ENCODE measurements around the gene CRACR2B.

CRACR2B gene

DNA sequence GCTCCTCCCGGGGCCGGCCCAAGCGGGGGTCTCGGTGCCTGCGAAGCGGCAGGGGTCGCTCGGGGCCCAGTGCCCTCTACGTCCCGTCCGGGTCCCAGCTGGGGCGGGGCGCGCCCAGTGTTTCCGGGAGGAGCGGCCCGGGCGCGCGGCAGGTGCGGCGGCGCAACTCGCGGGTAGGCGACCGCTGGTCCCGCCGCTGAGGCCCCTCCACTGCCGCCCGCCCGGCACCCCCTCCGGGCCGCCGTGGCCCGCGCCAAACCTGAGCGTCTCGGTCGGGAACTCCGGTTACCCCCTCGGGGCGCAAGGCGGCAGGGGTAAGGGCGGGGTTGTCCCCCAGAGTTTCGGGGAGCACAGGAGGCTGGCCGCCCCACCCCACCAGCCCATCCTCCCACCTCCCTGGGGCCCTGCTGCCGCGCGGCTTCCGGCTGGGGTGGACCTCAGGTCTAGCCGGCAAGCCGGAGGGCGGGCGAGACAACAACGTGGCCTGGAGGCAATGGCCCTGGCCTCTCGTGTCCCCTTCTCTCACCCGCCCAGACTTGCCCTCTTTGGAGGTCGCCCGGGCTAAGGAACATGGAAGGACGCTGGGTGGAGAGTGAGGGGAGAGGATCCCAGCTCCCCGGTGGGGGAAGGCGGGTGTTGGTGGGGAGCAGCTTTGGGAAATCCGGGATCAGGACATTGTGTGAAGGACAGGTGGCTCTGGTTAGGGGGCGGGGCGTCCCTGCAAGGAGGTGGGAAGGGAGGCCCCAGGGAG is 398 bp upstream of the CRACR2B start:
- DNase-seq (ENCODE audit: low read depth), result no peak

DNA sequence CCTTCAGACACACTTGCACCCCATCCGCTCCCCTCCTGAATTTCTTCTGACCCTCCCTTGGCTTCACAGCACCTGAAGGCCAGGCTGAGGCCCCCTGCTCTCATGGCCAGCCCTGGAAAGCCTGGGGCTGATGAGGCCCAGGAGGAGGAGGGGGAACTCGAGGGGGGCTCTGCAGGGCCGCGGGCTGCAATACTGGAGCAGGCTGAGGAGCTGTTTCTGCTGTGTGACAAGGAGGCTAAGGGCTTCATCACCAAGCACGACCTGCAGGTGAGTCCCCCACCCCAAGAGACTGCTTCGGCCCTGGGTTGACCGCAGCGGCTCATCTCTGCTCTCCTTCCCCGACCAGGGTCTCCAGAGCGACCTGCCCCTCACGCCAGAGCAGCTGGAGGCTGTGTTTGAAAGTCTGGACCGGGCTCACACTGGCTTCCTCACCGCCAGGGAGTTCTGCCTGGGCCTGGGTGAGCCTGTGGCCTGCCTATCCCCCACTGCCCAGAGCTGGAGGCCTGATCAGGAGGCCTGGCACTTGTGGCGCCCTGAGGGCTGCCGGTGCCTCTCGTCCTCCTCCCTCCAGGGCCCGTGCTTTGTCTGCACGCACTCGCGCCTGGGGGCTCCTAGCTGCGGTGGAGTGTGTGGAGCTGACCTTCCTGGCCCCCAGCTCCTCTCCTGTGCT is 922 bp downstream of the CRACR2B start:
- DNase-seq (ENCODE audit: low read depth), result no peak

DNA sequence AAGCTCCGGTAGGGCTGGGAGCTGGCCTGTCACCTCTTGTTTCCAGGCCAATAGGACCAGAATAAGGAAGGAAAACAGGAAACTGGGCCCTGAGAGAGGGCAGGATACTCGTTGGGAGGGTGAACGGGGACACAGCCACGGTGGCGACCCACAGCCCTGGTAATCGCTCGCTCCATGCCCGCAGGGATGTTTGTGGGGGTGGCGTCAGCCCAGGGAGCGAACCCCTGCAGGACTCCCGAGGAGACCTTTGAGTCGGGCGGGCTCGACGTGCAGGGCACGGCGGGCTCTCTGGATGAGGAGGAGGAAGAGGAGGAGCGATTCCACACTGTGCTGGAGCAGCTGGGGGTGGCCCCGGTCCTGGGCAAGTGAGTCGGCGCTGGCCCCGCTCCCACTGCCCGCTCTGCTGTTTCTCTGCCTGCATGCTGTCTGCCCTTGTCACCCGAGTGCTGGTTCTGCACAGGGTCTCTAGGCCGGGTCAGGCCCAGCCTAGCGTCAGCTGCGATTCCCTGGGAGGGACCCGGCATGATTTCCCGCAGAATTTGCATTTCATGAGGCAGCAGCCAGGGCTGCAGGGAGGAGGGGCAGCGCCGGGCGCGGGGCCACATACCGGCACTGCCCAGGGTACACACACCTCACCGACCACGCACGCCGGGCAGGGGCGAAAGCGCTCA is 1.6 kb downstream of the CRACR2B start:
- no peak for DNase-seq (ENCODE audit: low read depth)

- no peak for DNase-seq (ENCODE audit: low read depth)
Observed at GRCh38 chr11:829847-830294, 2.2 kb downstream of the CRACR2B start.

DNA sequence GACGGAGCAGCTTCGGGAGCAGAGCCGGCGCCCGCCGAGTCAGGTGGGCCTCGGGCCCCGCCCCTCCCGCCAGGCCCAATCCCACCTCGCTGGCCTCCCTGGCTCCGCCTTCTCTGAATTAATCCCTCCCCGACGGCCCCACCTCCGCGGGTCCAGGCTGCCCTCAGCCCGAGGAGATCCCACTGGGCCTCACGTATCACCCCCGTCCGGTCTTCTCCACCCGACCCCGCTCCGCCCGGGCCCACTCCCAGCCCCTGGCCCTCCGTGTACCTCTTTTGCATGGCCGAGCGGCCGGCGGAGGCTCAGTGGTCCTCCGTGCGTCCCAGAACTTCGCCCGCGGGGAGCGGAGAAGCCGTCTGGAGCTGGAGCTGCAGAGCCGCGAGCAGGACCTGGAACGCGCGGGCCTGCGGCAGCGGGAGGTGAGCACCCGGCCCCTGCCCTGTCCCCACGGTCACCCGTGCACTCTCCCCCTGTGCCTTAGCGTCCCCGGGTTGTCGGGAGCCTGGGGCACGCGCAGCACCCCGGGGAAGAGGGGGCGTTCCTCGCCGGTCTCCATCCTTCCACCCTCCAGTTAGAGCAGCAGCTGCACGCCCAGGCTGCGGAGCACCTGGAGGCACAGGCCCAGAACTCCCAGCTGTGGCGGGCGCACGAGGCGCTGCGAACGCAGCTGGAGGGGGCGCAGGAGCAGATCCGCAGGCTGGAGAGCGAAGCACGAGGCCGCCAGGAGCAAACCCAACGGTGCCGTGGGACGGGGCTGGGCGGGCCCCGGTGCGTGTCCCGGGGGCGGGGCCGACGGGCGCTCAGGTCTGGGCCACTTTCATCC is 2.8 kb downstream of the CRACR2B start:
- no peak for DNase-seq (ENCODE audit: low read depth)

DNA sequence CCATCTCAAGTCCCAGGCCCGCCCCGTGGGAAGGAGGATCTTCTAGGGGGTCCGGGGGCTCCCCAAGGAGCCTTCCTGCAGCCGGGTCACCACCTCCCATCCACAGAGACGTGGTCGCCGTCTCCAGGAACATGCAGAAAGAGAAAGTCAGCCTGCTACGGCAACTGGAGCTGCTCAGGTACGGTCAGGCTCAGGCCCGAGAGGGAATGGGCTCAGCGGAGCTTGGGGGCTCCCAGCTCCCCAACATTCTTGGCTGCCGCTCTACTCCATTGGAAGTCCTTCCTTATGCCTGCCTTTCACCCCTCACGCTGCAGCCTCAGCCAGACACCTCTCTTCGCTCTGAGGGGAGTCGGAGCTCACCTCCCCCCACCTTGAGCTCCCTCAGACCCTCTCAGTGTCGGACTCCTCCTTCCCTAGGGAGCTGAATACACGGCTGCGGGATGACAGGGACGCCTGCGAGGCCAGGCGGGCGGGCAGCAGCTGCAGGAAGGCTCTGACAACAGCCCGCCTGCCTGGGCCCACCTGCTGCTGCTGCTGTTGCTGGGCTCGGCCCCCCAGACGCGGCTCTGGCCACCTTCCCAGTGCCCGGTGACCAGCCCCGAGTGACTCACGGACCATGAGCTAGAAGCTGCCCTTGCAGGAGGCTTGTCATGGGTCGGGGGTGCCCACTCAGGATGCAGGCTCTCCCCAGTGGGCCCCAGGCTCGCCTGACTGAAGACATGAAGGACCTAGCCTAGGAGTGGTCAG is 3.6 kb downstream of the CRACR2B start:
- DNase-seq (ENCODE audit: low read depth), result no peak

- no peak for DNase-seq (ENCODE audit: low read depth)
Observed at GRCh38 chr11:831961-832528, 4.3 kb downstream of the CRACR2B start.

DNA sequence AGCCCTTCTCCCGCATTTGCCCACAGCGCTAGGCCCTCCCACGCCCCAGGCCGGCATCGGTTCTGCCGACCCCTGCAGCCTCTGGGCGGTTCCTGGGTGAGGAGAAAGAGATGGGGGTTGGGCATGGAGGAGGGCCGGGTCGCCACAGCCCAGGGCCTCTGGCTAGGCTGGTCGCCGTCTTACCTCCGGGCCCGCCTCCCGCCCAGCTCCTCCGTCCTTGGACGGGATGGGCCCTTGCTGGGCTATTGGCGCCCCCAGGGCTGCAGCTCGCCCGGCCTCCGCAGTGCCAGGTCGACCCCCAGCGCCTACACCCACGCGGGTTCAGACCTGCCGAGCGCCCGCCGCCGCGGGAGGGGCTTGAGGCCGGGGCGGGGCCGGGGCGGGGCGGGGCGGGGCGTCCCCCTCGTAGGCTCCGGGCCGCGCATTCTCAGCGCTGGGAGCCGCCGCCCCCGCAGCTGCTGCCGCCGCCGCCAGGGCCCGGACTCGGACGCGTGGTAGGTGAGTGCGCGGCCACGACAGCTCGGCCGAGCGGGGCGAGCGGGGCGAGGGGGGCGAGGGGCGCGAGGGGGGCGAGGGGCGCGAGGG is 4.9 kb downstream of the CRACR2B start, which contains the start of gene CD151:
CD151 (plus strand) TSS at position 424 of the 585 bp plus-strand sequence. CDS start 3,118 bp downstream, outside the sequence.
- no peak for DNase-seq (ENCODE audit: low read depth)

DNA sequence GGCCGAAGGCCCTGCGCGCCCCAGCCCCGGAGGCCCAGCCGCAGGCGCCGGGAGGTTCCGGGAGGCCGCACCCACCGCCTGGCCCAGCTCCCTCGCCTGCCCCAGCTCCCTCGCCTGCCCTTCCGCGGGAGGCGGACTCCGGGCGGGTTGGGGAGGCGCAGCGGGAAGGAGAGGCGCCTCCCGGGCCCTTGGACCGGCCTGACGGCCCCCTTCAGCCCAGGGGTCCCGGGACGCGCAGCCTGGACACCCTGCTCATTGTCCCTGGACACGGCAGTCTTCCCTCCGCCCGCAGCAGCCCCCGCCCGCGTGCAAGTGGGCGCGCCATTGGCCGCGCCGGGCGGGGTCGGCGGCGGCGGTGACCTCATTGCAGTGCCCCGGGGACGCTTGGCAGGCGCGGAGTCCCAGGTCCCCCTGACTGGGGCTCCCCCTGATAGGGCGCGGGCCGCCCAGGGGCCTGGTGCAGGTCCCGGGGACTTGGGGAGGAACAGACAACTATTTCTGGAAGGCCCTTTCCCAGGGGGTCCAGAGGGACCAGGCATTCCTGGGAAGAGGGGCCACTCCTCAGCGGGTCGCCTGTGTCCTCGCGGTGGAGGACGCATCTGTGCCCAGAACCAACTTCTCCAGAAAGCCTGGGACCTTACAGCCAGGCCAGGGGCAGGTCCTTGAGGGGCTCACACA is 5.5 kb downstream of the CRACR2B start:
- DNase-seq (ENCODE audit: low read depth), result no peak

DNA sequence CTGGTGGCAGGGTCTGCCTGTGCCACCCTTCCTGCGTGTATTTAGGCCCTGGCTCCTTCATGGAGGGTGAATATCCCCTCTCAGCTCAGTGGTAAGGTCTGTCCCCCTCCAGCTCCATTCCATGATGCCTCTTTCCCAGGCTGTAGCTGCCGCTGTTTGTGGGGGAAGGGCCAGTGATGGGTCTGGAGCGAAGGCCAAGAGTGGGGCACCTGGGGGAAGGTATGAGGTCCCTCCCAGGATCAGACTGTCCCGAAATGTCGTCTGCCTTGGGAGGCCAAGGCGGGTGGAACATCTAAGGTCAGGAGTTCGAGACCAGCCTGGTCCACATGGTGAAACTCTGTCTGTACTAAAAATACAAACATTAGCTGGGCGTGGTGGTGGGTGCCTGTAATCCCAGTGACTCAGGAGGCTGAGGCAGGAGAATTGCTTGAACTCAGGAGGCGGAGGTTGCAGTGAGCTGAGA is 6.2 kb downstream of the CRACR2B start:
- no peak for DNase-seq (ENCODE audit: low read depth)

DNA sequence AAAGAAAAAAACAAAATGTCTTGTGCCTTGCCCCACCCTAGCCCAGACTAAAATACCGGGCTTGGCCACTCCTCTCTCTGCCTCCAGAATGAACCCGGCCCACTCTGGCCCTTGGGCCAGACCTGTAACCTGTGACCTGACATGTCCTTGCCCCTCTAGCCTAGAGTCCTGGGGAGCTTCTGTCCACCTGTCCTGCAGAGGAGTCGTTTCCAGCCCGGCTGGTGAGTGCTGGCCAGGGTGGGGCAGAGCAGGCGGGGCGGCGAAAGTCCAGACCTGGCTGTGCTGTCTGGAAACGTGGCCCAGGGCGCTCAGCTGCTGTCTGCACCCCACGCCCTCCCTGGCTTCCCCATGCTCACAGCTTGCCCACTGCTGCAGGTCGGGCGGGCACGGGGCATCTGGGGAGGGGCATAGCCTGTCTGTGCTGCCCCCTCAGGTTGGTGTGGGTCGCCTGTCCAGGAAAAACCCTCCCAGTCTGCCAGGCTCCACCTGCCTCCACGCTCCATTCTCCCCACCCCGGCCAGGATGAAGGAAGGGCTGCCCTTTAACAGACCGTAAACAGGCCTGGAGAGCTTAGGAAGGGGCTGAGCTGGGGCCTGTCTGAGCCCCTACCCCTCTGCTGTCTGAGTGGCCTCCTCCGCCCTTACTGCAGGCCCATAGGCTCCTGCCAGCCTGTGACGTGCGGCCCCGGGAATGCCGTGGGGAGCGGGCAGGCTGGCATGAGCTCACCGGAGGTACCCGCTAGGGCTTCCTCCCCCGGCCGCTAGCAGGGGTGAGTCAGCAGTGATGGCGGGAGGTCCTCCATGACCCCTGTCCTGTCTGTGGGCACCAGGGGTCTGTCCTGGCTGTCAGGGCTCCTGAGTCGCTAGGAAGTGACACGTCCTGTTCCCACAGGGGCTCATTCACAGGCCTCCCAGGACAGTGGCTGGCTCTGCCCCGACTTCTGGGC is 6.9 kb downstream of the CRACR2B start:
- no peak for DNase-seq (ENCODE audit: low read depth)

GRCh38 chr11:836274-836673 is 8.6 kb downstream of the CRACR2B start:
- no peak for DNase-seq (ENCODE audit: low read depth)

DNA sequence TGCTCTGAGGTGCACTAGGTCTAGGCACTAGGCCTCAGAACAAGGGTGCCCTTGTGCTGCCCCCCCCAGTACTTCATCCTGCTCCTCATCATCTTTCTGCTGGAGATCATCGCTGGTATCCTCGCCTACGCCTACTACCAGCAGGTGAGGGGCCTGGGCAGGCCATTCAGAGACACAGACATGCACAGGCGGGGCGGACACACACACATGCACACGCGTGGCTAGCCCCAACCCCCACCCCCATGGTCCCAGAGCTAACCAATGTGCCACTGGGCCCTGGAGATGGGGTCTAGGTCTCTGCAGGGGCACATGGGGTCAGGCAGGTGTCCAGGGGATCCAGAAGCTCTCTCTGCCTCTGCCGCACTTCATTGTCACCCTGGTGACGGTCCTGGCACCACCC is 9.0 kb downstream of the CRACR2B start:
- no peak for DNase-seq (ENCODE audit: low read depth)

DNA sequence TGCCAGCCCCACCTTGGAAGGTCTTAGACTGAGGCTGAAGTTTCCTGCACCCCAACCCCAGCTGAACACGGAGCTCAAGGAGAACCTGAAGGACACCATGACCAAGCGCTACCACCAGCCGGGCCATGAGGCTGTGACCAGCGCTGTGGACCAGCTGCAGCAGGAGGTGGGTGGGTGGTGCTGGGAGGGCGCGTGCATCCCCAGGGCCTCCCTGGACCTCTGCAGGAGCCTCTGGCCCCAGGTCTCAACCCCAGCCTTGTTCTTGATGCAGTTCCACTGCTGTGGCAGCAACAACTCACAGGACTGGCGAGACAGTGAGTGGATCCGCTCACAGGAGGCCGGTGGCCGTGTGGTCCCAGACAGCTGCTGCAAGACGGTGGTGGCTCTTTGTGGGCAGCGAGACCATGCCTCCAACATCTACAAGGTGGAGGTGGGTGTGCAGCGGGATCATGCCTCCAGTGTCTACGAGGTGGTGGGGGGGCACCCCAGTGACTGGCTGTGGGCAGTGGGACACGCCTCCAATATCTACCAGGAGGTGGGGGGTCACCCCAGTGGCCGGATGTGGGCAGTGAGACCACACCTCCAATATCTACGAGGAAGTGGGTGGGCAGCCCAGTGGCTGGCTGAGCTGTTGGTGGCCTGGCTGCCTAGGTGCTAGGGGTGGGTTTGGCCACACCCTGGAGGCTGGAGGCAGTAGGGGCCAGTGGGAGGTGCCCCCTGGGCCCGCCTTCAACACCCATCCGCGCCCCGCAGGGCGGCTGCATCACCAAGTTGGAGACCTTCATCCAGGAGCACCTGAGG is 9.7 kb downstream of the CRACR2B start:
- no peak for DNase-seq (ENCODE audit: low read depth)

- no peak for DNase-seq (ENCODE audit: low read depth)
Observed at GRCh38 chr11:837990-838307, 10.2 kb downstream of the CRACR2B start.

DNA sequence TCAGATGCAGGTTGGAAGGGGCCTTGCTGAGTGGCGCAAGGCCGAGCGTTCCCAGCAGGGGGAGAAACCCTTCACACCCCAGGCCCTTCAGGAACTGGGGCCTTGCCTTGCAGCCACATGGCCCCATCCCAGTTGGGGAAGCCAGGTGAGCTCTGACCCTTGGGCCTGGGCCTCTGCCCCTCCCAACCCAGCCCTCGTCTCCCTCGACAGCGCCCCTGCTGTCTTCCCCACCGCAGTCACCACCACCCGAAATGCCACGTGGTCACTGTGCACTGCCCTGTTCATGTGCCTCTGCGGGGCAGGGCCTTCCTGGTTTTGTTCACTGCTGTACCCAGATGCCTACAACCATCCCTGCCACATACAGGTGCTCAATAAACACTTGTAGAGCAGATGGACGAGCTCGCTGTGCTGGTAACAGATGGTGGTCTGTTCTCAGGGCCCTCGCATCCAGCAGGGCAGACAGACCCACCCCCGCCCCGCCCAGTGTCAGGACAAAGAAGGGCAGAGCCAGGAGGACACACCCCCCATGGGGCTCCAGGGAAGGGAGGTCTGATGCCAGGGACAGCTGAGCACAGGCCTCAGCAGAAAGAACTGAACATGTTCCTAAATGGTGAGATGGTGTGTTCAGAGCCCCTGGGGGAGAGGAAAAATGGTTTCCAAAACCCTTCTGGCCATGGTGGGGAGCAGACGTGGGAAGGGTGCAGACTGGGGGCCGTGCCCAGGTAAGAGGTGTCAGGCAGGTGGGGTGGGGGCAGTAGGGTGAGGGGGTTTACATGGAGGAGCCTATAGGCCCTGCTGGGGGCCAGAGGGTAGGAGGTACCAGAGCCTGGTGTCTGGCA is 10.9 kb downstream of the CRACR2B start:
- no peak for DNase-seq (ENCODE audit: low read depth)

DNA sequence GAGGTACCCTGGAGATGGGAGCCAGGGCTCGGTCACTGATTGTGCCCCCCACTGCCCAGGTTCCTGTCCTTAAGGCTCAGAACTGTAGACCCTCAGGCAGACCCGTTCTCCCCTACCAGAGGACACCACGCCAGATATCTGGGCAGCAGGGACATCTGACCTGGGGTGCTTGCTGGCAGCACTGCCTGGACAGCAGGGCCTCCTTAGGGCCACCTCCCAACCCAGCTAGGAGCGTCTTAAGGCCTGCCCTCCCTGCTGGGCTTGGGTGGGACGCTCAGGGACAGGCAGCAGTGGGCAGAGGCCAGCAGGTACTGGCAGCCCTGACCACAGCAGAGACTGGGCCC is 11.5 kb downstream of the CRACR2B start:
- DNase-seq (ENCODE audit: low read depth), result no peak
